Bronchial epithelial cell (primary cell): ENCODE results near the gene SMARCA4. TPM values are rescaled to one million over a fixed set of nuclear protein-coding genes. Genes with fewer than 3 reads are reported as not detected.
A peak's percentile ranks its signal among the peaks of the same experiment; 100 is the strongest.
"Not testable (repeated sequence)": the region's sequence is repeated elsewhere in the genome, so short reads cannot be mapped to it uniquely, and the experiment has no call there.

ENCODE experiments used
- DNase-seq: peaks from one replicate; pipeline ENCODE4 v3.0.0-alpha.2; 2010; ENCODE audit warnings: low read depth
- FAIRE-seq: peaks from 2 replicates; lab custom pipeline; 2011; peaks lifted over from hg19 to GRCh38; lab: Jason Lieb, UNC
- H3K27me3 ChIP-seq: 2 replicates; pipeline ENCODE4 v1.5.1; 2011; ENCODE audit warnings: low read length; ENCODE audit not compliant: control insufficient read depth, insufficient read depth
- H3K36me3 ChIP-seq: 2 replicates; pipeline ENCODE4 v1.5.1; 2011; ENCODE audit warnings: low read length; ENCODE audit not compliant: control insufficient read depth, insufficient read depth
- H3K4me3 ChIP-seq: 2 replicates; pipeline ENCODE4 v1.5.1; 2011; ENCODE audit warnings: mild to moderate bottlenecking, low read depth, low read length, control low read depth
- total RNA-seq: library from RNA; depleted of rRNA; stranded (reverse); fragments of >200 nt; gene quantifications from 2 replicates; pipeline ENCODE4 v1.2.1, GENCODE V29; 2014
- TF ChIP-seq, protein P1 (sequence below): IDR thresholded peaks from 2 replicates; pipeline ENCODE4 v1.5.1; 2011; ENCODE audit warnings: mild to moderate bottlenecking, moderate library complexity, low read length, control low read depth, inconsistent platforms; ENCODE audit not compliant: insufficient read depth, severe bottlenecking

SMARCA4 gene
- total RNA-seq, 1 donor from 2014 or later = 49.2 TPM

DNA sequence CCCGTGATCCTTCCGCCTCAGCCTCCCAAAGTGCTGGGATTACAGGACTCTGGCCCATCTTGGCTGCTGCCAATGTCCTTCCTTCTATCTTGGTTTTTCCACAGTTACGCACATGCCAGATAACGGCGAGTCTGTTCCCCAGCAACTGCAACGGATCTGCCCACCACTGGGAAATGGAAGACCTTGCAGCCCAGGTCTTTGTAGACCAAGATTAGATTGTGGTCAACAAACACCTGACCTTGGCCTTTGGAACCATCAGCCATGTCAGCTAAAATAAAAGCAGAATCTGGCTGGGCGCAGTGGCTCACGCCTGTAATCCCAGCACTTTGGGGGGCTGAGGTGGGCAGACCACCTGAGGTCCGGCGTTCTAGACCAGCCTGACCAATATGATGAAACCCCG lies 118.1 kb downstream of the SMARCA4 start:
- TF ChIP-seq, protein P1, sequence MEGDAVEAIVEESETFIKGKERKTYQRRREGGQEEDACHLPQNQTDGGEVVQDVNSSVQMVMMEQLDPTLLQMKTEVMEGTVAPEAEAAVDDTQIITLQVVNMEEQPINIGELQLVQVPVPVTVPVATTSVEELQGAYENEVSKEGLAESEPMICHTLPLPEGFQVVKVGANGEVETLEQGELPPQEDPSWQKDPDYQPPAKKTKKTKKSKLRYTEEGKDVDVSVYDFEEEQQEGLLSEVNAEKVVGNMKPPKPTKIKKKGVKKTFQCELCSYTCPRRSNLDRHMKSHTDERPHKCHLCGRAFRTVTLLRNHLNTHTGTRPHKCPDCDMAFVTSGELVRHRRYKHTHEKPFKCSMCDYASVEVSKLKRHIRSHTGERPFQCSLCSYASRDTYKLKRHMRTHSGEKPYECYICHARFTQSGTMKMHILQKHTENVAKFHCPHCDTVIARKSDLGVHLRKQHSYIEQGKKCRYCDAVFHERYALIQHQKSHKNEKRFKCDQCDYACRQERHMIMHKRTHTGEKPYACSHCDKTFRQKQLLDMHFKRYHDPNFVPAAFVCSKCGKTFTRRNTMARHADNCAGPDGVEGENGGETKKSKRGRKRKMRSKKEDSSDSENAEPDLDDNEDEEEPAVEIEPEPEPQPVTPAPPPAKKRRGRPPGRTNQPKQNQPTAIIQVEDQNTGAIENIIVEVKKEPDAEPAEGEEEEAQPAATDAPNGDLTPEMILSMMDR = no peak
- DNase-seq (no peak), FAIRE-seq (no peak)
- H3K27me3 ChIP-seq = no peaks in the 10 kb centered on the region
- H3K36me3 ChIP-seq = no peaks in the 10 kb centered on the region
- no peak overlapping the region for H3K4me3 ChIP-seq

DNA sequence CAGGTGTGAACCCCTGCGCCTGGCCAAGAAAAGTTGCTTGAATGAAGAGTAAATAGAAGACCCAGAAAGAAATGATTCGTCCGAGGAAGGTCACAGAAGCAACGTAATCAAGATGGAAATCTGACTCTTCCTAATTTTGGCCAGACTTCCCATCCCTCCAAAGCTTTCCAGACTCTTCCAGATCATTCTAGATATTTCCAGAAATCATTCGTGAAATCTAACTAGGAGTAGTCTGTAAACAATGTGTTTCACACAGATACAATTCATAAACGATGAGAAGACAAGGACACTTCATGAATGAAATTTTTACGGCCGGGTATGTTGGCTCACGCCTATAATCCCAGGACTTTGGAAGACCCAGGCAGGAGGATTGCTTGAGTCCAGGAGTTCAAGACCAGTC lies 119.2 kb downstream of the SMARCA4 start:
- no peak overlapping the region for H3K4me3 ChIP-seq
- H3K27me3 ChIP-seq = no peaks in the 10 kb centered on the region
- TF ChIP-seq, protein P1 = no peak
- no peaks in the 10 kb centered on the region for H3K36me3 ChIP-seq
- FAIRE-seq = no peak
- DNase-seq = no peak

DNA sequence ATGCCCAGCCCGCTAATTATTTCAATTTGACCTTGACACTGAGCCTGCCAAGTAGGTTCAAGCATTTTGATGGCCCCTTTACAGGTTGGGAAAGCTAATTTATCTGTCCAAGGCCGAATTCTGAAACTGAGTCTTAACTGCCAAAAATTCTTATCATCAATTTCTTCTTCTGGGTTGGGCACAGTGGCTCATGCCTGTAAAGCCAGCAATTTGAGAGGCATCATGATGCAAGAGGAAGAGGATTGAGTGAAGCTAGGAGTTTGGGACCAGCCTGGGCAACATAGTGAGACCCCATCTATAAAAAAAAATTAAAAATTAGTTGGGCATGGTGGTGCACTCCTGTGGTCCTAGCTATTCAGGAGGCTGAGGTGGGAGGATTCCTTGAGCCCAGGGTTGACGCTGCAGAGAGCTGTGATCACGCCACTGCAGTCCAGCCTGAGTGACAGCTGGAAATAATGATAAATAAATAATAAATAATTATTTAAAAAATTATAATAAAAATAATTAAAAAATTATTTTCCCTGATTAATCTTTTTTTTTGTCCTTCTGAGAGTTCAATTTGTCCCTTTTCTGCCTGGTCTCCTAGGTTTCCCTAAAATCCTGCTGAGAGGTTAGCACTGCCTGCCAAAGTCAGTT lies 127.2 kb downstream of the SMARCA4 start:
- peaks cover 4% of the 10 kb centered on the region for H3K36me3 ChIP-seq
- TF ChIP-seq, protein P1 = no peak
- no peaks in the 10 kb centered on the region for H3K27me3 ChIP-seq
- no peak overlapping the region for H3K4me3 ChIP-seq
- FAIRE-seq (no peak), DNase-seq (no peak)

DNA sequence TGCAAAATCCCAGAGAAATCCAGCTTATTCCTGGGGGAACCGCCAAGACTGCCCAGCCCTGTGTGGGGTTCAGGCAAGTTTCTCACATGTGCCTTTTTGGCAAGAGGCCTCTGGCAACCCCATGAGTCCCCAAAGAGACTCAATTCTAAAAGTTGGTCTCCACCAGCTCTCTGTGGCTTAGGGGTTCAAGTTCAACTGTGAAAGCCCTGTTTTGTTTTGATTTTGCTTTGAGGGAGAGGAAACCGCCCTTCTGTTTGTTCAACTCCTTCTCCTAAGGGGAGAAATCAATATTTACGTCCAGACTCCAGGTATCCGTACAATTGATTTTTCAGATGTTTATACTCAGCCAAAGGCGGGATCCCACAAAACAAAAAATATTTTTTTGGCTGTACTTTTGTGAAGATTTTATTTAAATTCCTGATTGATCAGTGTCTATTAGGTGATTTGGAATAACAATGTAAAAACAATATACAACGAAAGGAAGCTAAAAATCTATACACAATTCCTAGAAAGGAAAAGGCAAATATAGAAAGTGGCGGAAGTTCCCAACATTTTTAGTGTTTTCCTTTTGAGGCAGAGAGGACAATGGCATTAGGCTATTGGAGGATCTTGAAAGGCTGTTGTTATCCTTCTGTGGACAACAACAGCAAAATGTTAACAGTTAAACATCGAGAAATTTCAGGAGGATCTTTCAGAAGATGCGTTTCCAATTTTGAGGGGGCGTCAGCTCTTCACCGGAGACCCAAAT lies 127.8 kb downstream of the SMARCA4 start:
- TF ChIP-seq, protein P1 = no peak
- FAIRE-seq (no peak), DNase-seq (no peak)
- H3K27me3 ChIP-seq = no peaks in the 10 kb centered on the region
- peaks cover 10% of the 10 kb centered on the region for H3K36me3 ChIP-seq
- peak overlapping the region; percentile 97 for H3K4me3 ChIP-seq

DNA sequence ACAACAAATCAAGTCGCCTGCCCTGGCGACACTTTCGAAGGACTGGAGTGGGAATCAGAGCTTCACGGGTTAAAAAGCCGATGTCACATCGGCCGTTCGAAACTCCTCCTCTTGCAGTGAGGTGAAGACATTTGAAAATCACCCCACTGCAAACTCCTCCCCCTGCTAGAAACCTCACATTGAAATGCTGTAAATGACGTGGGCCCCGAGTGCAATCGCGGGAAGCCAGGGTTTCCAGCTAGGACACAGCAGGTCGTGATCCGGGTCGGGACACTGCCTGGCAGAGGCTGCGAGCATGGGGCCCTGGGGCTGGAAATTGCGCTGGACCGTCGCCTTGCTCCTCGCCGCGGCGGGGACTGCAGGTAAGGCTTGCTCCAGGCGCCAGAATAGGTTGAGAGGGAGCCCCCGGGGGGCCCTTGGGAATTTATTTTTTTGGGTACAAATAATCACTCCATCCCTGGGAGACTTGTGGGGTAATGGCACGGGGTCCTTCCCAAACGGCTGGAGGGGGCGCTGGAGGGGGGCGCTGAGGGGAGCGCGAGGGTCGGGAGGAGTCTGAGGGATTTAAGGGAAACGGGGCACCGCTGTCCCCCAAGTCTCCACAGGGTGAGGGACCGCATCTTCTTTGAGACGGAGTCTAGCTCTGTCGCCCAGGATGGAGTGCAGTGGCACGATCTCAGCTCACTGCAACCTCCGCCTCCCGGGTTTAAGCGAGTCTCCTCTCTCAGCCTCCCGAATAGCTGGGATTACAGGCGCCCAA lies 128.6 kb downstream of the SMARCA4 start, which contains the start of gene LDLR:
TSS of gene LDLR (plus strand) at position 210 of the 760 bp plus-strand sequence. CDS start at position 296, 86 bp downstream.
- TF ChIP-seq, protein P1 = no peak
- H3K36me3 ChIP-seq = peaks cover 12% of the 10 kb centered on the region
- H3K4me3 ChIP-seq = peak within 1 kb of the TSS; percentile 97
- FAIRE-seq (no peak), DNase-seq (peak; percentile 93)
- no peaks in the 10 kb centered on the region for H3K27me3 ChIP-seq

DNA sequence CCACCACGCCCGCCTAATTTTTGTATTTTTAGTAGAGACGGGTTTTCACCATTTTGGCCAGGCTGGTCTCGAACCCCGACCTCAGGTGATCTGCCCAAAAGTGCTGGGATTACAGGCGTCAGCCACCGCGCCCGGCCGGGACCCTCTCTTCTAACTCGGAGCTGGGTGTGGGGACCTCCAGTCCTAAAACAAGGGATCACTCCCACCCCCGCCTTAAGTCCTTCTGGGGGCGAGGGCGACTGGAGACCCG lies 129.1 kb downstream of the SMARCA4 start:
- H3K36me3 ChIP-seq = peaks cover 12% of the 10 kb centered on the region
- FAIRE-seq, DNase-seq, H3K27me3 ChIP-seq: not testable (repeated sequence)
- peak overlapping the region; percentile 97 for H3K4me3 ChIP-seq
